DMS79 treated with DMSO at 0.1 percent for 48 hours (cell line): Measurements from ENCODE around the gene SPDYE2B.
"Not testable (repeated sequence)": the region's sequence is repeated elsewhere in the genome, so short reads cannot be mapped to it uniquely, and the experiment has no call there.

ENCODE experiments used
- DNase-seq: peaks from one replicate; lab custom pipeline; 2025; lab: John Stamatoyannopoulos, UW

The SPDYE2B gene

DNA sequence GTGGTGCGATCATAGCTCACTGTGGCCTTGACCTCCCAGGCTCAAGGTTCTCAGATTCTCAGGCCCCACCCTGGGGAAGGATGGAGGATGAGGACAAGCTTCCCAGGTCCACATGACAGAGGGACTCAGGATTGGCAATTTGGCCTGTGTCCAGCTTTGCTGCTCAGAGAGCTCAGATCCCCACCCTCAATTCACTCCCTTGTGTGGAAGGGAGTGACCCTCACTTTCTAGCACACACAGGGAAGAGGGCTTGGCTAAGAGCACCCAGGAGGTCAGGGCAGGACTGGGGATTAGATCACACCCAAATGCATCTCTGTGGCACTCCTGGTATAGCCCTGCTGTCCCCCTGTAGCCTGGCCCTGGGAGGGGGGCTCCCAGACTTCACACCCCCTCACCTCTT, 6.7 kb upstream of the SPDYE2B start:
- not testable (repeated sequence) for DNase-seq

DNA sequence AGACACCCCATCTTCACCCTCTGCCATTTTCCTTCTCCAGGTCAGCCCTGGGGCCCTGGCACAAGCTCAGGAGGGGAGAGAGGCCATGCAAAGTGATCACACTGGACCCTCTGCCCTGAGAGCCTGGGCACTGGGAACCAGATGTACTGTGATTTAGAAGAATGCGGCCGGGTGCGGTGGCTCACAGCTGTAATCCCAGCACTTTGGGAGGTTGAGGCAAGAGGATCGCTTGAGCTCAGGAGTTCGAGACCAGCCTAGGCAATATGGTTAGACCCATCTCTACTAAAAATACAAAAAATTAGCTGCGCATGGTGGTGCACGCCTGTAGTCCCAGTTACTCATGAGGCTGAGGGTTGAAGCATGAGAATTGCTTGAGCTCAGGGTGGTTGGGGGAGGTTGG, 2.3 kb upstream of the SPDYE2B start:
- not testable (repeated sequence) for DNase-seq

DNA sequence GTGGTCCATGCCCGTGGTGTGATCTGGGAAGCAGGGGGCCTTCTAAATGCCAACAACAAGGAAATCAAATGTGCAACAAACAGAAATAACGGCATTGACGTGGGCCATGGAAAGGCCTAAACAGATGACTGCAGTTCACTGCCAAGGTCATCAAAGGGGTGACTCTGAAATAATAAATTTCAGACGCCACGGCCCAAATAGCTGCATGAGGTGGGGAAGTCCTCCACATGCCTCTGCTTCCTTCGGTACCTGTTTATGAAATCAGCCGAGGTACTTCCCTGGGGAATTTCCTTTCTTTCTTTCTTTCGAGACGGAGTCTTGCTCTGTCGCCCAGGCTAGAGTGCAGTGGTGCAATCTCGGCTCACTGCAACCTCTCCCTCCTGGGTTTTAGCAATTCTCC, 14.6 kb downstream of the SPDYE2B start:
- not testable (repeated sequence) for DNase-seq

DNA sequence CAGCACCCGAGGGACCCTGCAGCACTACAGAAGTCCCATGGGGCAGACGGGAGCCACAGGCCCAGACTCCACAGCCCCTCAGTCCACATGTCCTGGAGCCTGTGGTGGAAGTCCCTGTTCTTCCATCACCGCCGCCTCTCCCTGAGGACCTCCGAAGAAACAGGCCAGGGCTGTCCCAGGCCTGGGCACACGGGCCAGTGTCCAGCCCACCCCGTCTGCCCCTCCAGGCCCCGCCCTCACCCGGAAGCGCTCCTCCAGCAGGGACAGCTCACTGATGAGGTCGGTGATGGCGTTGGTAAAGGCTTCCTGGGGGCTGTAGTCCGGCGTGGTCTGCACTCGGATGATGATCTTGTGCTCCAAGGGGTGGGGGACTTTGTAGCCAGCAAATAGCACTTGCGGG, 16.7 kb downstream of the SPDYE2B start:
- not testable (repeated sequence) for DNase-seq

DNA sequence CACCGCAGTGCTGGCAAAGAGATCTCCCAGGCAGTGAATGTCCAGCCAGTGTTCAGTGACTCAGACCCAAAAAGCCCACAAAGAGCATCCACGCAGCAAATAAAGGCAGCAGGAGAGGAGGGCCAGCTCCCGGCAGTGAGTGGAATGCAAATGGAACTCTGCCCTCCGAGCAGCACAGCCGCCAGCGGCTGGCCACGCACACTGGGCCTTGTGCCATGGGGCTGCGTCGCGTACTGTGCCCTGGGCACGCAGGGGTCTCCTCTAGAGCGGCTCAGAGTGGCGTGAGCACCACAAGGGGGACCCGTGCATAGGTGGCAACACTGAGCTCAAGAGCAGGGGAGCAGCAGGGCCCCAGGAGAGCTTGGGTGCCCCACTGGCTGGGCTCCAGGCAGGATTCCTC, 17.4 kb downstream of the SPDYE2B start:
- not testable (repeated sequence) for DNase-seq

DNA sequence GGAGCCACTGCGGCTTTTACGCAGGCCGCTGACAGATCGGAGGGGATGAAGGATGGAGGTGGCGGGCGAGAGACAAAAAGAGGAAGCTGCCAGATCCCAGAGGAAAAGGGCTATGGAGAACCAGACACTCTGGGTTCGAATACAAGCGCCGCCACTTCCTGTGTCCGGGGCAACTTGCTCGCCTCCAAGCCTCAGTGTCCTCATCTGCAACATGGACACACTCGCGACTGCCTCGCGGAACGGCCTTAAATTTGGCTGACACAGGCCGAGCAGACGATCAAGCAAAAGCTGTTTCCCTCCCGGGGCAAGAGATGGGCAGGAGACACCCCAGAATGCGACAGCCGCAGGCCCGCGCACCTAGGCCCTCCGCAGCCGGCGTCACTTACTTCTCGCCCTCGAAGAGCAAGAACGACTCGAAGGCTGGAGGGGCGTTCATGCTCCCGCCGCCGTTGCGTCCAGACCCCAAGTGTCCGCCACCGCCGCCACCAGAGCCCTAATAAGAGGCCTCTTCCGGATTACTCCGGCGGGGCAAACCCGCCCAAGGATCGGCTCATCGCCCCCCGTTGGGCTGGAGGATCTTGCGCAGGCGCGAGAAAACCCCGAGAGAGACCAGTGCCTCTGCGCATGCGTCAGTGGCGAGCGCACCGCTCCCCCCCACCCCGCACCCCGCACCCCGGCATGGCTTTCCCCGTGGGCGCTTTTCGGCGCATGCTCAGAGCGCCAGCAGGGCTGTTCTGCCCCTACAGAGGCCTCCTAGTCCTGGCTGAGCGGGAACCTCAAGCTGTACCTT, 21.2 kb downstream of the SPDYE2B start, which contains the start of gene POLR2J2:
TSS of gene POLR2J2 (minus strand) at position 498 of the 790 bp plus-strand sequence. CDS start at position 436, 62 bp downstream.
- DNase-seq, result not testable (repeated sequence)

DNA sequence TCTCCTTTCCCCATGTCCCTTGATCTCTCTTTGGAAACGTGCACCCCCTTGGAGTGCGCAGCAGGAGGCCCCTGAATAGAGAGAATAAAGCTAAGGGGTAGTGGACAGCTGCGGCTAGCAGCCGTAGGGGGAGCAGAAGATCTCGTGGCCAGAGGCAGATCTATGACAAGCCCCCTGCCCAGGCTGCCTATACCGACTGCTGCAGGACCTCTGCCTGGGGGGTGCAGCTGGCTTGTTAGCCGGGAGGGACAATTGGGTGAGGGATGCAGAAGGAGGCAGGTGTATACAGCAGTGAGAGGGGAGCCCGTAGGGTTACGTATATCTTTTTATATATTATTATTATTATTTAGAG, 21.8 kb downstream of the SPDYE2B start:
- not testable (repeated sequence) for DNase-seq

DNA sequence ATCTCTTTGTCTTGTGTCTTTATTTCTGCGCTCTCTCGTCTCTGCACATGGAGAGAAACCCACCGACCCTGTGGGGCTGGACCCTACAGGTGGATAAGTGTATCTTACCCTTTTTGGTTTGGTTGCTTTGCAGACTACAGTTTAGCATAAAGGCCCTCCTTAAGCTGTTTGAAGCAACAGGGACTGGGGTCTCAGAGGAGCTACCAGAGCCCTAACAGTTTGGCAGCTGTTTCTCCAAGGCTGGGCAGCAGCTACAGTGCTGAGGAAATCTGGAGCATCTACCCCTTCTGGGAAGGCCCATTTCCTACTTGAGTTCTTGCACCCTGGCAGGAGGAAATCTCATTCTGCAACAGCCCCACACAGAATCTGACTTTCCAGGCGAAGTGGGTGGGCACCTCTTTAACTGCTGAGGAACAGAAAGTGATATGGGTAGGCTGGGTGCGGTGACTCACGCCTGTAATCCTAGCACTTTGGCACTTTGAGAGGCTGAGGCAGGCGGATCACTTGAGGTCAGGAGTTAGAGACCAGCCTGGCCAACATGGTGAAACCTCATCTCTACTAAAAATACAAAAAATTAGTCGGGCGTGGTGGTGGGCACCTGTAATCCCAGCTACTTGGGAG, 23.4 kb downstream of the SPDYE2B start:
- DNase-seq, result not testable (repeated sequence)

DNA sequence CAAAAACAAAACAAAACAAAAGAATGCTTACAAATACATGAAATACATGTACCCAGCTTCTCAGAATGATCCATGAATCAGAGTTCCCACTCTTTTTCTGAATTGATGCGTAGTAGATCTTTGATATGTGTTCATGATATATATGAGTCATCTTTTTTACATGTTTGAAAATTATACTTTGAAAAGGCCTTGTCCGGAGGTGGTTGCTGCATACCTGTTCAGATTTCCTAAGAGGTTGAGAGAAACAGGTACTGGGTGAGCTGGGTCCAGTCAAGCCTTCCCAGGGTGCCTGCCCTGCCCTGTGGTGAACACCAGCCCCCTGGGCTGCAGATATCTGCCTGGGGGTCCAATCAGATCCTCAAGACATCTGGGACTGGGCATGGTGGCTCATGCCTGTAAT, 25.4 kb downstream of the SPDYE2B start:
- not testable (repeated sequence) for DNase-seq

DNA sequence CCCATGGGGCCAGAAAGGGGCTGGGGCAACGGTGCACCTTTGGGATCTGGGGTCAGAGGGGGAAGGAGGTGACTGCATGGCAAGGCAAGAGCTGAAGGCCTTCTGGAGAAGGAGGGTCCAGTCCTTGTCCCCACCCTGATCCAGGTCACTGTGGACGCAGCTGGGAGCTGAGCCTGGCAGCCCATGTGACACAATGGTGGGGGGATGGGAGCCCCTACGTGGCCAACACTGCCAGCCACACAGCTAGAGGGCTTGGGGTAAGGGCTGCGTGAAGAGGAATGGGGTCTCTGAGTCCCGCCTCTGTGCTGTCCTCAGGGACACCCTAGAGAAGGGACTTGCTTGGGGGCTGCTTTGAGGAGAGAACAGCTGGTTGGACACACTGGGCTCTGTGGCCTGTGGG, 30.7 kb downstream of the SPDYE2B start:
- DNase-seq, result not testable (repeated sequence)

DNA sequence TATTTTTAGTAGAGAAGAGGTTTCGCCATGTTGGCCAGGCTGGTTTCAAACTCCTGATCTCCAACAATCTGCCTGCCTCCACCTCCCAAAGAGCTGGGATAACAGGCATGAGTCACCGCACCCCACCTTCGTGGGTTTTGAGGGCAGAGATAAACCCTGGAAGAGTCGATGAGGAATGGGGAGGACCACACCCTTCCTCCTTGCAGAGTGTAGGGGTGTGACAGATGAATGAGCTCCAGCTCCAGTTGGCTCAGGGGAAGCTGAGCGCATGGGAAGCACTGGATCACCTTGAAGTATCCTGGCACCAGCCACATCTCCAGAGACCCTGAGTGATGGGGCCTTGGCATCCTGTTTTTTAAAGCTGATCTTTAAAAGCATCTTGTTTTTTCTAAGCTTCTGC, 32.4 kb downstream of the SPDYE2B start:
- not testable (repeated sequence) for DNase-seq

DNA sequence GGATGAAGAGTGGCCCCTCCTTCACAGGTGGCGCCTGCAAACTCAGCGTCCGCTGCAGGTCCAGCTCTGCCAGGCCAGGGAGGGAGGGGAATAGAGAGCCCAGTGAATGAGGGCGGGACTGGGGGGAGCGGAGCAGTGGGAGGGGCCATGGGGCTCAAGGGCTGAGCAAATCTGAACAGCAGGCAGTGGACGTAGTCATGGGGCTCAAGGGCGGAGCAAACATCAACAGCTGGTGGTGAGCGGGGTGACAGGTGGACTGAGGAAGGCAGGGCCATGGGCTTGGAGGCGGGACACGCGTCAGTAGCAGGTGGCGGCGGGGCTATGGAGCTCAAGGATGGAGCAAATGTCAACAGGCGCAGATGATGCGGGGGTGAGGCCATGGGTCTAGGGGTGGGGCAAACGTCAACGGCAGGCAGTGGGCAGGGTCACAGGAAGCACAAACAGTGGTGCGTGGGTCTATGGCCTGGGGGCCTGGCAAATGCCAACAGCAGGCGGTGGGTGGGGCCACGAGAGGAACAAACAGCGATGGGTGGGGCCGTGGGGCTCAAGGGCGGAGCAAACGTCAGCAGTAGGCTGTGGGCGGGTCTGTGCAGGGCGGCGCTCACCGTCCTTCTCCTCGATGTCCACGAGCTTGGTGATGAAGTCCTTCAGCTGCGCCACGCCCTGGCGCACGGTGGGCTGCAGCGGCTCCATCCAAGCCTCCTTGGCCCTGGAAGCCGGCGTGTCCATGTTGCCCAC, 38.3 kb downstream of the SPDYE2B start:
- DNase-seq, result not testable (repeated sequence)

DNA sequence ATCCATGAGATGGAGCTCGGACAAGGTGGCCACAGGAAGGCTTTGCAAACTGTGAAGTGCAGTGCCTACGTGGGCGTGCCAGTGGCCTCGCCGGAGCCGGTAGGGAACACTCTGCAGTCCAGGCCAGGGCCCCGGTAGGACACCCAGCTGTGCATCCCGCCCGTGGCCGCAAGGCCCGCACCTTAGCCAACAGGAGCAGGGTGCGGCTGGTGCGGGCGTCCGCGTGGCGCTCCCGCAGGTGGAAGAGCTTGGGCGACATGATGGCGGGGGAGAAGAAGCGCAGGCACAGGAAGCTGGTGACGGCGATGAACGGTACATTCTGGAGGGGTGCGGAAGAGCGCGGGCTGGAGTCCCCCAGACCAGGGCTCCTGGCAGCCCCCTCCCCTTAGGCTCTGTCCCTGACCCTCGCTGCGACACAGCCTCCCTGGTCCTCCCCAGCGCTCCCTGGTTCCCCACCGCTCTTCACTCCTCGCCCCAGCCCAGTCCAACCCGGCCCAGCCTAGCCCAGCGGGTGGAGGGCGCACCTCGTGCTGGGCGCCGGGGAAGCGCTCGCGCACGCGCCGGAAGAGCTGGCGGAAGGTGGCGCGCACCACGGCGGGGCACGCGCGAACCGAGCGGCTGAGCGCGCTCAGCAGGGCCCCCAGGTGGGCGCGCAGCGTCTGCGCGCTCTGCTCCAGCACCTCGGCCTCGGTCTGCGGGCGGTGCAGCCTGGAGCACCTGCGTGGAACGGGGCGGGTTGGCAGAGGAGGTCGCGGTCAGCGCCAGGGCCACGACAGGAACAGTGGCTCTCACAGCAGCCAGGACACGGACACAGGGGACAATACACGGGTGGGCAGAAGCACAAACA, 39.5 kb downstream of the SPDYE2B start:
- not testable (repeated sequence) for DNase-seq

DNA sequence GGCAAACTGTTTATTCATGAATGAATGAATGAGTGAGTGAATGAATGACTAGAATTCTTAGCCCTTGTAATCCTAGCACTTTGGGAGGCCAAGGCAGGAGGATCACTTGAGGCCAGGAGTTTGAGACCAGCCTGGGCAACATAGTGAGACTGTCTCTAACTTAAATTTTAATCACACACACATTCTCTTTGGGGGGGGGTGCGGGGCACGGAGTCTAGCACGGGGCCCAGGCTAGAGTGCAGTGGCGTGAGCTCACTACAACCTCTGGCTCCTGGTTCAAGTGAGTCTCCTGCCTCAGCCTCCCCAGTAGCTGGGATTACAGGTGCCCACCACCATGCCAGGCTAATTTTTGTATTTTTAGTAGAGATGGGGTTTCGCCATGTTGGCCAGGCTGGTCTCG, 40.5 kb downstream of the SPDYE2B start:
- not testable (repeated sequence) for DNase-seq

DNA sequence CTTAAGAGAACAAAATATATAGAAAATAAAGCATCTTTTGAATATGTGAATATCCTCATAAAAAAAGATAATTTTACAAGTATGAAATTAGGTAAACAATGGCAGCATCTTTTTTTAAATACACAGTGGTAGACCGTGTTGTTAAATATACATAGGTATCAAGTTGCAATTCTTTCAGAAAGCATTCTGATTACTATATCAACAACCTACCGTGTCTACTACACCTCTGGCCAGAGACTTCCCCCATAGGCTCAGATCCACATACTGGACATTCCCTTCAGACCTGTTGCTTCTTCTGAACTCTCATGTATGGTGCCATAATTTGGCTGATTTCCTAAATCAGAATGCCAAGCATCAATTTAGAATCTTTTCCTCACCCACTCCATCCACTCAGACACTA, 43.9 kb downstream of the SPDYE2B start:
- DNase-seq, result not testable (repeated sequence)

DNA sequence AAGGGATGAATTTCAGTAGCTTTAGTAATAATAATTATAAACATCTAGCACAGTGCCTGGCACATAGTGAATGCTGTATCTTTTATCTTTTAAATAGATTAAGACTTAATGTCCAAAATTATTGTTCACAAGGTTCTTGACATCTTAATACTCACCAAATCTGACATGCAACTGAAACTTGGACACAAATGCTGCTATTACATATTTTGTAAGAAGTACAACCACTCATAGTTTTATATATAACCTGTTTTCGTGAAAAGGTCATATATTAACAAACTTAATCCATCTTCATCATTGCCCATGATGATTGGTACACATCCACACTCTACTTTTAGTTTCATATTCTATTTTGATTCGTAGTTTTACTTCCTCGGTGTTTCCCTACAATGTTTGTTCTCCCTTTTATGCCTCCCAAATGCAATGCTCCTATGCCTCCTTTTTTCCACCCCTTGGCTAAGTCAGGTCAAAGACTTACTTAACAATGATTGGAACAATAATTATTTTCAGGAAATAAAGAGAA, 45.0 kb downstream of the SPDYE2B start:
- DNase-seq, result not testable (repeated sequence)

DNA sequence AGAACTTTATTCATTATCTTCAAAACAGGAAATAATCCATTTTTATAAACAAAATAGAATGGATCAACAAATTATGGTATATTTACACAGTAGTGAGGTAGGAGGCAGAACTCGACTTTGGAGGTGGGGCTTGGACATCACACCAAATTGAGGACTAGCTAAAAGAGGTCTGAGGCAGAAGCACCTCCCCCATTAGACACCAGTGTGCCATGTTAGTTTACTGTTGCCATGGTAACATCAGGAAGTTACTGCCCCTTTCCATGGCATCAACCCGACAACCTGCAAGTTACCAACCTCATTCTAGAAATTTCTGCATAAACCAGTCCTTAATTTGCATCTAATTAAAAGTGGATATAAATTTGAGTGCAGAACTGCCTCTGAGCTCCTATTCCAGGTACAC, 45.9 kb downstream of the SPDYE2B start:
- not testable (repeated sequence) for DNase-seq

DNA sequence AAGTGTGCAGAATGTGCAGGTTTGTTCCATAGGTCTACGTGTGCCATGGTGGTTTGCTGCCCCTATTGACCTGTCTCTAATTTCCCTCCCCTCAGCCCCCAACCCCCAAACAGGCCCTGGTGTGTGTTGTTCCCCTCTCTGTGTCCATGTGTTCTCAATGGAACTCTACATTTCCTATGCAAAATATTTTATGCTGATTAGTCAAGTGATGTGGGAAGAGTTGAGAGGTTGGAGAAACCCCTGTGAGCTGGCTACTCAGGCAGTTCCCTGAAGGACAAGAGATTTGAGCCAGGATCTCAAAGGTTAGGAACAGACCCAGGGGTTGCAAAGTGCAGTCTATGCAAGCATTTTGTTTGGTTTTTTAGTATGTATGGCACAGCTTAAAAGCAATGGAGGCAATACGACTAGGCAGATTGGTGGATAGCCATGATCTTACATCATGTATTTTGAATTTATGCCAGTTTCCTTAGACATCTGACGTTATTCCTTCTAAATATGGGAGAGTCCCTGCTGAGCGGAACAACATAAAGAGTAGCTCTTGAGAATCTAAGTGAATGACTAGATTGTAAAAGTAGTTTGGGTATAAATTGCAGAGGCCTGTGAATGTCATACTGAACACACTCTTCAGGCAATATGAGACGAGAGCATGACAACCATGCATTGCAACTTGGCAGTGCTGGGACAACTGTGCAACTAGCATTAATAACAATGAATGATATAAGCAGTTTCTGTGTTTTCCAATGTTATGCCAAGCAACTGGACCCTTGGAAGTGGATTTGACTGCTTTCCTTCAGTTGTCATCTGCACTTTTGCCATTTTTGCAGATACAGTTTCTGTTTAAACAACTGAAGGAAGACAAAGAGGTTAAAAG, 47.8 kb downstream of the SPDYE2B start:
- DNase-seq, result peak; percentile 4

DNA sequence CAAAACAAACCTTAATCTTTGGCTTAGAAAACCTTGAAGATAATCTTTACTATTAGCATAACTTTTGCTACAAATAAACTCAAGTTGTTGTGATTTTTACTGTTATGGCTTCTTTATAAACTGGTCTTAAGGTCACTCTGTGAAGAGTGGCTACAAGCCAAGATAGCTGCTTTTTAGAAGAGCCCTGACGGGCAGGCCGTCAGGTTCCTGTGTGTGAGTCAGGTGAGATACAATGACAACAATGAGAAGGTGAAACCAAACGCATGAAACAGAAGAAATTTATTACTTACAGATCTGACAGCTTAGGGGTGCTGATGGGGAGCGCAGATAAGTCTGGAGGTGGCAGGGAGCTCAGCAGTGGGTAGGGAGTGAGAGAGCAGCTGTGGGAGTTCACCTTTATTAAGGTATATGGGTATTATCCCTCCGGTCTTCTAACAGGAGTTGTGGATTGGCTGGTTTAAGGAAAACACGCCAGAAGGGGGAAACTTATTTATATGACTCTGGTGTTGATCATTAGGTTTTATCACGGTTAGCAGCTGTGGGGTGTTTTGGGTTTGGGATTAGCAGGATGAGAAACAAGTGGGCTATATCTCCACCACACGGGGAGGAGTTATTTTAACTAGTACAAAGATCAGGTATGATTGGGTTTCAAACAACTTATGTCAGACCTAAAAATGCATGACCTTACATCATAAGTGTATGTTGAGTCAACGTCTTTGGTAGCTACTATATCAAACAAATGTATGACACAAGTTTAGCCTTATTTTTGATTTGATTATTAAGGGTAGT, 49.0 kb downstream of the SPDYE2B start:
- not testable (repeated sequence) for DNase-seq
